ENCODE measurements around the gene FYB2. TPM values are rescaled to one million over a fixed set of nuclear protein-coding genes. Genes with fewer than 3 reads are reported as not detected.
"Not testable (repeated sequence)": the region's sequence is repeated elsewhere in the genome, so short reads cannot be mapped to it uniquely, and the experiment has no call there.

The FYB2 gene
- polyA plus RNA-seq, 1 experiment, result not detected

- CTCF ChIA-PET, result no interaction called here
- no peaks in the 10 kb centered on the region for H3K27me3 ChIP-seq (ENCODE audit: control insufficient read depth, insufficient read depth, low read length)
- TF ChIP-seq, protein P1, sequence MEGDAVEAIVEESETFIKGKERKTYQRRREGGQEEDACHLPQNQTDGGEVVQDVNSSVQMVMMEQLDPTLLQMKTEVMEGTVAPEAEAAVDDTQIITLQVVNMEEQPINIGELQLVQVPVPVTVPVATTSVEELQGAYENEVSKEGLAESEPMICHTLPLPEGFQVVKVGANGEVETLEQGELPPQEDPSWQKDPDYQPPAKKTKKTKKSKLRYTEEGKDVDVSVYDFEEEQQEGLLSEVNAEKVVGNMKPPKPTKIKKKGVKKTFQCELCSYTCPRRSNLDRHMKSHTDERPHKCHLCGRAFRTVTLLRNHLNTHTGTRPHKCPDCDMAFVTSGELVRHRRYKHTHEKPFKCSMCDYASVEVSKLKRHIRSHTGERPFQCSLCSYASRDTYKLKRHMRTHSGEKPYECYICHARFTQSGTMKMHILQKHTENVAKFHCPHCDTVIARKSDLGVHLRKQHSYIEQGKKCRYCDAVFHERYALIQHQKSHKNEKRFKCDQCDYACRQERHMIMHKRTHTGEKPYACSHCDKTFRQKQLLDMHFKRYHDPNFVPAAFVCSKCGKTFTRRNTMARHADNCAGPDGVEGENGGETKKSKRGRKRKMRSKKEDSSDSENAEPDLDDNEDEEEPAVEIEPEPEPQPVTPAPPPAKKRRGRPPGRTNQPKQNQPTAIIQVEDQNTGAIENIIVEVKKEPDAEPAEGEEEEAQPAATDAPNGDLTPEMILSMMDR (IDR thresholded peaks at IDR 0.05; ENCODE audit: insufficient read depth, low read depth, low read length), result no peak
- POLR2A ChIA-PET, result no interaction called here
- DNase-seq (ENCODE audit: low read depth), result no peak
- no peaks in the 10 kb centered on the region for H3K36me3 ChIP-seq (ENCODE audit: control insufficient read depth, insufficient read depth, low read length)
- H3K4me3 ChIP-seq (ENCODE audit: low read depth, low read length), result no peak overlapping the region
These were observed 41.2 kb downstream of the FYB2 start for GRCh38 chr1:56777972-56778371.

GRCh38 chr1:56774732-56775131, 44.5 kb downstream of the FYB2 start:
- H3K27me3 ChIP-seq (ENCODE audit: control insufficient read depth, insufficient read depth, low read length); POLR2A ChIA-PET; DNase-seq (ENCODE audit: low read depth); H3K36me3 ChIP-seq (ENCODE audit: control insufficient read depth, insufficient read depth, low read length); H3K4me3 ChIP-seq (ENCODE audit: low read depth, low read length); CTCF ChIA-PET: not testable (repeated sequence)

- Histone ChIP-seq H3K36me3 (ENCODE audit: control insufficient read depth, insufficient read depth, low read length) (no peaks in the 10 kb centered on the region), H3K4me3 (ENCODE audit: low read depth, low read length) (no peak overlapping the region), H3K27me3 (ENCODE audit: control insufficient read depth, insufficient read depth, low read length) (no peaks in the 10 kb centered on the region)
- ChIA-PET CTCF (no interaction called here), POLR2A (no interaction called here)
- TF ChIP-seq, protein P1 (IDR thresholded peaks at IDR 0.05; ENCODE audit: insufficient read depth, low read depth, low read length), result no peak
- DNase-seq (ENCODE audit: low read depth), result no peak
These were observed 45.1 kb downstream of the FYB2 start for GRCh38 chr1:56774067-56774609.

DNA sequence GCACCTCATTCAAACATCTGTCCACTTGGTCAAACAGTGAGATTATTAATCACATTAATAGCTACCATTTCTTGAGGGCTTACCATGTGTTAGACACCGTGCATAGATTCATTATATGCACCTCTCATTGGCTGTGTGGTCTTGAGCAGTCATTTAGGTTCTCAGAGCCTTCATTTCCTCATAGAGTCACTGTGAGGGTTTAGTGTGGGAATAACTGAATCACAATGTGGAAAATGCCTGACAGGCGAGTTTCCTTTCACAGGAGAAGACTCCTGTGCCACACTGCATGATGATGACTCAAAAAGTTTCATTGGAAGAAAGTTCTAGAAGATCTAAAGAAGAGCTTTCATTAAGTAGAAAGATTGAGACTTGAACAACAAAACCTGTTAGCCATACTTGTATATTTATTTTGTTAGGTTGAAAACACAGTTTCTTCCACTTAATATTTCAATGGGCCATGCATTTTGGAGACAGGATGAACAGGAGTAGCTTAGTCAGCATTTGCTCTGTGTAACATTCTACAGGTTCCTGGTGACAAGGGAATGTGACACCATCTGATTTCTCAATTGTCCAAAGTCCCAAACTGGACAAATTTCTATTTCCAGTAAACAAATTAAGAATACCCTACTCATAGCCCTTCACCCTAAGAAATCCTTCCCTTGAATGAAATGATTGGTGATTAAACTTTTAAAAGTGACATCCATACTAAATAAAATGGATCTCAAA, 45.7 kb downstream of the FYB2 start:
- ChIA-PET POLR2A (no interaction called here), CTCF (no interaction called here)
- Histone ChIP-seq H3K27me3 (ENCODE audit: control insufficient read depth, insufficient read depth, low read length) (no peaks in the 10 kb centered on the region), H3K4me3 (ENCODE audit: low read depth, low read length) (no peak overlapping the region), H3K36me3 (ENCODE audit: control insufficient read depth, insufficient read depth, low read length) (no peaks in the 10 kb centered on the region)
- TF ChIP-seq, protein P1 (IDR thresholded peaks at IDR 0.05; ENCODE audit: insufficient read depth, low read depth, low read length), result no peak
- DNase-seq (ENCODE audit: low read depth), result no peak

GRCh38 chr1:56771717-56772116, 47.5 kb downstream of the FYB2 start:
- no peak overlapping the region for H3K4me3 ChIP-seq (ENCODE audit: low read depth, low read length)
- no peak for DNase-seq (ENCODE audit: low read depth)
- POLR2A ChIA-PET, result no interaction called here
- TF ChIP-seq, protein P1 (IDR thresholded peaks at IDR 0.05; ENCODE audit: insufficient read depth, low read depth, low read length), result no peak
- no peaks in the 10 kb centered on the region for H3K36me3 ChIP-seq (ENCODE audit: control insufficient read depth, insufficient read depth, low read length)
- CTCF ChIA-PET, result interaction anchor here (1.5 kb wide), 1 partner anchor 60 kb away, joined by 4 read pairs; no protein-coding TSS in a partner anchor
- H3K27me3 ChIP-seq (ENCODE audit: control insufficient read depth, insufficient read depth, low read length), result no peaks in the 10 kb centered on the region

GRCh38 chr1:56758794-56759193, 60.4 kb downstream of the FYB2 start:
- H3K4me3 ChIP-seq (ENCODE audit: low read depth, low read length), result no peak overlapping the region
- ChIA-PET POLR2A (no interaction called here), CTCF (no interaction called here)
- no peak for DNase-seq (ENCODE audit: low read depth)
- TF ChIP-seq, protein P1 (IDR thresholded peaks at IDR 0.05; ENCODE audit: insufficient read depth, low read depth, low read length), result no peak
- no peaks in the 10 kb centered on the region for H3K36me3 ChIP-seq (ENCODE audit: control insufficient read depth, insufficient read depth, low read length)
- H3K27me3 ChIP-seq (ENCODE audit: control insufficient read depth, insufficient read depth, low read length), result no peaks in the 10 kb centered on the region
